GM15510 (cell line): ENCODE measurements around the gene RMND5A.

Experiments used
- POLR2A ChIP-seq: IDR thresholded peaks from 3 replicates; pipeline ENCODE4 v1.6.1; 2011; ENCODE audit warnings: borderline replicate concordance; ENCODE audit not compliant: insufficient read length; ENCODE audit errors: extremely low read depth

RMND5A gene

DNA sequence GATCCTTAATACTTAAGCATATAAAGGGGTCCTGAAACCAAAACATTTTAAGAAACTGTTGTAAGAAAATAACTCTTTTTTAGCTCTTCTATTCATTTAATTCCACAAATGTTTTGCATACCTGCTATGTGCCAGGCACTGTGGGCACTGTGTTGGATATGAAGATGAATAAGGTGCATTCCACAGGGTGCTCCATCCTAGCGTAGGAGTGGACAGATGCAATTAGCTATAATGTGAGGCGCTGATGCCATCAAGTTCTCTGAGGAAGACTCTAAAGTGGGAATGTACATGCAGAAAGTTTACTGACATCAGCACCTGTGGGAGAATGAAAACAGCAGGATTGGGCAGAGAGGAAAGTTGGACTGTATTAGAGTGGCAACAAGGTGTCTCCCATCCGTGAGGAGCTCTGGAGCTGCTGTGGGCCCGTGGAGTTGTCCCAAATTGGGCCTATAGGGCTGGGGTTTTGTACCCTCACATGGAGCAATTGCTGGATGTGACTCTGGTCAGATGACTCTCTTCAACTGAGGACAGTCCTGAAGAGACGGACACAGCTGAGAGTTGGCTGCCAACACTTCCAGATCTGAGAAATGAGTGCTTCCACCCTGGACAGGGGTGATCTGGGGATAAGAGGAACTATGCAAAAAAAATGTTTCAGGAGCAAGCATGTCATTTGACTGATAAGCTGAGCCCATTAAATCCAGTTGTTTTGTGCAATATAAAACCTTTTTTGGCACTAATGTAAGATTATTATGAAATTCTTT, 48.3 kb downstream of the RMND5A start:
- TF ChIP-seq POLR2A = no peak

DNA sequence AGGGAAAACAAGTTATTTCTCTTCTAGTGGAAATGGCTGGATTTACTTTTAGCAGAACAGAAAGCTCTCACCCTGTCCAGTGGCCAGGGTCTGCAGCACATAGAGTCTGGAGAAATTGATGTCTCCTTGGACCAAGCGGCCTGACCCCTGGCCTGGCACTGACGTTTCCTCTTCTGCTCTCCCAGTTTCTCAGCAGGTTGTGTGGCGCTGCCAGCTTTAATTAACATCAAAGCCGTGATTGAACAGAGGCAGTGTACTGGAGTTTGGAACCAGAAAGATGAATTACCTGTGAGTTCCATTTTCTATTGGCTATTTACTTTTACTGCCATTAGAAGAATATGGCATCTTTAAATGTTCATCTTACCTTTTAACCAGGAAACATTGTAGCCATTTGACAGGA, 49.7 kb downstream of the RMND5A start:
- TF ChIP-seq POLR2A = no peak

DNA sequence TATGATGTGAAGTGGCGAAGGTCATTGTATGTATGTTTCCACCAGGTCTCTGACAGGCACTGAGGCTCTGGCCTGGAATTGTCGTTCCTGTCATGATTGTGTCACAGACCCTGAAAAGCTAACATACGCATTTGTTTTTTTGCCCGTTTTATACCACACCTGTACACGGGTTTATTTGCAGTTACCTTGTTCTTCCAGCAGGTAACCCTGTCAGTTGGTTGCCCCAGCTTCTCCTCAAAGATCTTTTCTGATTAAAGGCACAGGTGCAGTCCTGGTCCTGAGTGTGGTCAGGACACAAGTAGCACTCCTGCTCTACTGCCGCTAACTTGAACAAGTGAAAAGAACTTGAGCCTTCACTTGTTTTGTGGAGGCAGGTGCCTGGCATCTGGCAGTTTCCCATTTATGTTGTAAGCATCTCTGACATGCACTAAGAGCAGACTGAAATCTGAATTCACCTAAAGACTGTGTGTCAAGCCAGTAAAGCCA, 50.8 kb downstream of the RMND5A start:
- TF ChIP-seq POLR2A = no peak

DNA sequence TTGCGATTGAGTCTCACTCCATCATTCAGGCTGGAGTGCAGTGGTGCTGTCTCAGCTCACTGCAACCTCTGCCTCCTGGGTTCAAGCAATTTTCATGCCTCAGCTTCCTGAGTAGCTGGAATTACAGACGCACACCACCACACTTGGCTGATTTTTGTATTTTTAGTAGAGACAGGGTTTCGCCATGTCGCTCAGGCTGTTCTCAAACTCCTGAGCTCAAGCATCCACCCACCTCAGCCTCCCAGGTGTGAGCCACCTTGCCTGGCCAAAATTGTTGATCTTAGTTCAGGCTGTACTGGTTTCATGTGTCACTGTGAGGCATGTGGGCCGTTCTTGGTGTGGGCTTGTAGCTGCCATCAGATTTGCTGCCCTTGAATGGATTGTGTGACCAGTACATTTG, 52.5 kb downstream of the RMND5A start:
- TF ChIP-seq POLR2A = no peak

DNA sequence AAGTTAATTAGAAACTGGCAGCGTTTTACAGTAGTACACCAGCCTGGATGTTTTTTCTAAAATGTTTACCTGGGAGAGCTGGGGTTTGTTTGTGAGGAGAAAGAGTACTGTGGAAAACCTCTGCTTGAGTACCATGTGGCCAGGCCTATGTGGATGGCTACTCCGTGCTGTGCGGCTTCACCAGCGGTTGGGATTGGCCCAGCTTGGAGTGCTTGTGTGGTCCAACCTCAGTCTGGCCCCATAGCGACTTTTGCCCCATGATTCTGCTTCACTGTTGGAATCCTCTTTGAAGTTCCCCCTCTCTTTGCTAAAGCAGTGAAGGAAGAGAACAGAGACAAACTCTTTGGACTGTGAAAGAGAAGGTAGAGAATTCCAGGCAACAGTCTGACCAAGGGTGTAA, 54.8 kb downstream of the RMND5A start:
- TF ChIP-seq POLR2A = no peak

DNA sequence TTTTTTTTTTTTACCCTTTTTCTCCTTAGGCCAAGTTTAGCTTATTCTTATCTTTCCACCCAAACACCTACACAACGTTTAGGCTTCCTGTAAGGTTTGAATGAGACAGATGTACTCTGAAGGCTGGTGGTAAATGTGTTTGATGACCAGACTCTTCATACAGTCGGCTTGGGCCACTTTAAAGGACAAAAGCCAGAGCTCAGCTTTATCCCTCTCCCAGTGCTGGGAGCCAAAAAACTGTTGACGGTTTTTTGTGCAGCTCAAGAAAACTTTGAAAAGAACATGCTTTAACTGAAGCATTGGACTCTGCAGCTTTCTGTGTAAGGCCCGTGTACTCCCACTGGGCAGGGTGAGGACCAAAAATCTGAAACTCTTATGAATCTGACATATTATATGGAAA, 55.2 kb downstream of the RMND5A start:
- TF ChIP-seq POLR2A = no peak

DNA sequence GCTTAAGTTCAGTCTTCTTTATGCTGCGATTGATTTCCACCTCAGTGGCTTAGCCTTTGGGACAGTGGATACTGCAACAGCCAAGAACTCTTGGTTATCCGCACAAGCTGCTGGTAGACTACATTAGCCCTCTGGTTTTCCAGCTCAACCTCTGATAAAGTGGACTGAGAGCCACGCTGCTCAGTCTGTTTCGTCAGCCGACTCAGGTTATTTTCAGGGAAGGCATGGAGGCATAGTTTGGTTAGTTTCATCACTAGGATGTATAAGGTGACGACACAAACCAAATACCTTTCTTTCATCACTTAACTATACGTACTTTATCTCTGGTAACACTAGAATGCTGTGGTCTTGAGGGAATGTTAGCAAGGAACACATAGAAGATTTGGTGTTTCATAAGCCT, 56.4 kb downstream of the RMND5A start:
- TF ChIP-seq POLR2A = no peak

DNA sequence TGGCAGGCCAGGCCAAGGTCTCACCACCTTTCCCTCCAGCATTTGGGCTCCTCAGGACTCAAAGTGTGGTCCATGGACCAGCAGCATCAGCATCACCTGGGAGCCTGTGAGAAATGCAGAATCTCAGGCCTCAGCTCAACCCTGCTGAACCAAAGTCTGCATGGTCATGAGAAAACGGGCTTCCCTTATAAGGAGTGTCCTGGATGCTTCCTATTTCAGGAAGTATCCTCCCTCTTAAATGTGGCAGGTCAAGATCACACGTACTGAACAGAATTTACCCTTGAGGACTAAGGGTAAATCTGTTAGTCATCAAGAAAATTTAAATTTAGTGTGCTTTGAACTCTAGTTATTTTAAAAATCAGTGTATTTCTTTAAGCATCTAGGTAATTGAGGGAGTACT, 58.9 kb downstream of the RMND5A start:
- no peak for TF ChIP-seq POLR2A

DNA sequence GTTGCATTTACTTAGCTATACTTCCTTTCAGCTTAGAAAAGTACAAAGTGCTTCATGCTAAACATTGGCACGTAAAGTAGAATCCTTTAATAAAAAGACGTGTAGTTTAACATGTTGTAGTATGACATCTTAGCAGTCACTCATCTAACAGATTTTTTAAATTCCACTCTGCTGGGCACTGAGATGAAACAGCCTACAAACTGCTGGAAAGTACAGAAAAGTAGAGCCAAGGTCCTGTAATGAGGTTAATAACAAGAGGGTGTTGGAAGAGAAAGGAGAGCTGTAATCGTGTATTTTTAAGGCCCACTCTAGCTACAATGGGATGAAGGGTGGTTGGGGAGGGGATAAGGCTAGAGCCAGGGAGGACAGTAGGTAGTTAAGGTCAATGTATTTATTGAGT, 59.9 kb downstream of the RMND5A start:
- TF ChIP-seq POLR2A = no peak

DNA sequence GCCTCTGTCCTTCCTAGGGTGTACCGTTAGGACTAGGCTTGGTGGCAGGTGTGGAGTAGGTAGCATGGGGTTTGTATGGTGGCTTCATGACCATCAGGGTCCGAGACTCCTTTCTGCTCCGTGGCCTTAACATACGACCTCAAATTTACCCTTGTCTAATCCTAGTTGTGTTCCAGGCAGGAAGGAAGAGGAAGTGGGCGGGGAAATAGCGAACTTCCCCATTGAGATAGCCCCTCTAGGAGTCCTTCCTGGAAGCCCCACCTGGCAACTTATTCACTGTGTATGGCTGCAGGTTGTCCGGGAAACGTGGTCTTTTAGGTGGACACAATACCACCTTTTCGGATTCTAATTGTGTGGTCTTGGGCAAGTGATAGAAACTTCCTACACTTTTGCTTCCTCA, 61.3 kb downstream of the RMND5A start:
- no peak for TF ChIP-seq POLR2A

DNA sequence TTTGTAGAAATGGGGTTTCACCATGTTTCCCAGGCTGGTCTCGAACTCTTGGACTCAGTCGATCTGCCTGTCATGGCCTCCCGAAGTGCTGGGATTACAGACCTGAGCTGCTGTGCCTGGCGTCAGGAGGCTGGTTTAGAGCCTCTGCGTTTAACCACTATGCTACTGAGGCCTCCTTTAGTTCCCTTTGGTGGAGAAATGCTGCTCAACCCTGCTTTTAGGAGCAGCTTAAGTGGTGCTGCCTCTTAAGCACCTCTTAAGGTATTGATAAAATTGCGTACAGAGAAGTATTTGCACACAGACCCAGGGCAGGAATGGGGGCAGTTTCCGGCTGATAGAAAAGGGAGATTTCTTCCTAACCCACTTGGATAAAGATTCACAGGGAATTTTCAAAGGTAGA, 62.7 kb downstream of the RMND5A start:
- no peak for TF ChIP-seq POLR2A

DNA sequence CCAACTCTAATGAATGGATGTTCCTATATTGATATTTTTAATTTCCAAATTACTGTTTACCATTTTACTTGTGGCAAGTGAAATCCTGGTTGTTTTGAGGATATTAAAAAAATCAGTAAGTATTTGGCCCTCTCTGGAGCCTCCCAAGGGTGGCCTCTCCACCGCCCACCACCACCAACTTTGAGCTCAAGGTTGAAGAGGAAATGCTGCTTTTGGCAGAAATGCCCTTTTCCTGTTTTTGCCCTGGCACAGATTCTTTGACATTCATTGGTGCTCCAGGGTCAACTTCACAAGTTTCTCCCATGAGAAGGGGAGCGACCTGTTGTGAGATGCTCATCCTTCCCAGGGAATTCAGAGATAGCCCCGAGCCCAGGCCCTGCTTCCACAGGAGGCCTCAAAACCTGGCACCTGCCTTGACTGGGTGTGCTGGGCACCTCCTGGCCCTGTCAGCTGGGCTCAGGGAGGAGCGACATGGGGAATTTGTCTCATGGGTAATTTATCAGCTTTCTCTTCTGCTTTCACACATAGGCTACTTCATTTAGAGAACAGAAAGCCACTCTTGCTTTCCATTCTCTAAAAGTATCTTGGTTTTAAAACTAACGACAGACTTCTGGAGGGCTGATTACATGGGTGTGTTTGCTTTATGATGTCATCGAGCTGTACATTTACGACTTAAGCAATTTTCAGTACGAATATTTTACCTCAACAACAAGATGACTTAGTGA, 63.7 kb downstream of the RMND5A start:
- no peak for TF ChIP-seq POLR2A

DNA sequence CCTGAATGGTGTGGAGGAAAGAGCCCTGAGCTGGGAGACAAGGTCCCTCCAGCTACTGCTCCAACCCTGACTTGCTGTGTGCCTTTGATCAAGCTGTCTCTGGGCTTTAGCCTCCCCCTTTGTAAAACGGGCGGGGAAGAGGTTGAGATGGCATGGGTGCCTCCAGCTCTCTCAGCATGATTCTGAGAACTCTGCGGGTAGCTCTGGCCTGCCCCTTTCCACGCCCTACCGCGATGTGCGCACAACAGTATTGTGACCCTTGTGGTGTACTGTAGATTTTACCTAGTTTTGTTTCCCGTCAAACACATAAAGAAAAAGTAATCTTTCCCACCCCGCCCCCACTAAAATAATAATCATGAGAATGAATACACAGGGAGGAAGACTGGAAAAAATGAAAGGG, 65.4 kb downstream of the RMND5A start:
- TF ChIP-seq POLR2A = no peak

DNA sequence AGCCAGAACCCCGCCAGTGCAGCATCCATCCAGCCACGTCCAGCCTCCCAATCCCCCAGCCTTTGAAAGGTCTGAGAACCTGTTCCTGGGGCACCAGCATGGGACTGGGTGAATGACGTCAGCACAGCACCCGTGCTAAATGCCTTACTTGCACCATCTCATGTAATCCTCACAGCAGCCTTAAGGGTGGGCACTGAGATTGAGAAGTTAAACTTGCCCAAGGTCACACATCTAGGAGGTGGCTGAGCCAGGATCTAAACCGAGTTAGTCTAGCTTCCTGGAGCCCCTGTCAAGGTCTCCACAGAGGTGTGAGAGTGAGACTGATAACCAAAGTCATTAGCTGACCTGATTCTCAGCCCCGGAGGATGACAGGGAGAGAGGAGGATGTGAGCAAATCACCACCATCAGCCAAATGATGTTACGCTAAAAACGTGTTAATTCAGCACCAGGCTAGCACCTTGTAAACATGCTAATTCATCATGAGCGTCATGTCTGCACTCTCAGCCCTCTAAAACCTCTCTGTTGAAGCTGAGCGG, 66.0 kb downstream of the RMND5A start:
- TF ChIP-seq POLR2A = no peak

DNA sequence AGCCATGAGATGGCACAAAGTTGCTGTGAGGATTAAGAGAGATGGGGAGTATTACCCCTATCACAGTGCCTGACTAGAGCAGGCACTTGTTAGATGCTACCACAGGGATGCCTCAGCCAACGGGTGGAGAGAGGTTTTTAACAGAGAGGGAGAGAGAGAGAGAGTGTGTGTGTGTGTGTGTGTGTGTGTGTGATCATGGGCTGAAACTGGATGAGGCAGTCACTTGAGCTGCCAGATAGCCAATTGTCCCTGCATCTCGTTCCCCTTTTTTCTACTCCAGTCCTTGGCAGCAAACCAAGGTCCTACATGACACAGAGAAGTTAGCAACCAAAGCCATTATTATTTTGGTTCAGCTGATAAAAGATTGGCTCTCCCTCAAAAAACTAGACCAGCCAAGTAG, 67.6 kb downstream of the RMND5A start:
- no peak for TF ChIP-seq POLR2A

DNA sequence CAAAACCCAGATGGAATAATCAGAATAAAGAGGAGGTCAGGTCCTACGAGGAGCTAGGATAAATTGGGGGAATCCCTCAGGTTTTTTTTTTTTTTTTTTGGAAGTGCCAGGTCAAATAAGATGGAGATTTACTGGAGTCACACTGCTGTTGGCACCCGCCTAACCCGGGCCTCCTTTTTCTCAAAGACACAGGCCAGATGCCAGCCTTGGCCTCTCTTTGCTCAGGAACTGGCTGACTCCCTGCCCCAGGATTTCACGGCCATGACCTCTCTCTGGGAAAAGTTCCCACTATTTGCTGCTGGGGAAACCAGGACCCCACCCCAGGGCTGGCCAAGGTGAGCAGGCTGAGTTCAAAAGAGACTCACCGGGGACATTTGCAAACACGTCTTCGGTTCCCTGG, 68.1 kb downstream of the RMND5A start:
- no peak for TF ChIP-seq POLR2A
